ENCODE results near the gene PHOSPHO2.

DNA sequence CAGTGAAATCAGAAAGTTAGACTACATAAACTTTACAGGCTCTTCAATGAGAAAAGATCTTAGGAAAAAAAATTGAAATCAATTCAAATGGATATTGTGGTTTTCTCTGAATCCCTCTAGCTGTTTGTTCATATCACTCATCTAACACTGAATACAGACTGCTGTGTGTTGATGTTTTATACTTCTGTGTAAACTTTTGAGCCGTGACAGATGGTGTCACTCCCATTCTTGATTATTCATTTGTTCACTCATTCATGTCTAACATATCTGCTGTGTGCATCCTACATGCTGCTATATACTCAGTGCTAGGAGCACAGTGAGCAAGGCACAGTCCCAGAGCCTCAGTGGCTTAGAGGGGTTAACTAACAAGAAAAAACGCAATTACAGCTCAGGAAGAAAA, 52.0 kb downstream of the PHOSPHO2 start:
- TF ChIP-seq EZH2phosphoT487 (IDR thresholded peaks at IDR 0.05) (no peak), EZH2 (IDR thresholded peaks at IDR 0.05) (no peak)
- TF ChIP-seq, protein P1, sequence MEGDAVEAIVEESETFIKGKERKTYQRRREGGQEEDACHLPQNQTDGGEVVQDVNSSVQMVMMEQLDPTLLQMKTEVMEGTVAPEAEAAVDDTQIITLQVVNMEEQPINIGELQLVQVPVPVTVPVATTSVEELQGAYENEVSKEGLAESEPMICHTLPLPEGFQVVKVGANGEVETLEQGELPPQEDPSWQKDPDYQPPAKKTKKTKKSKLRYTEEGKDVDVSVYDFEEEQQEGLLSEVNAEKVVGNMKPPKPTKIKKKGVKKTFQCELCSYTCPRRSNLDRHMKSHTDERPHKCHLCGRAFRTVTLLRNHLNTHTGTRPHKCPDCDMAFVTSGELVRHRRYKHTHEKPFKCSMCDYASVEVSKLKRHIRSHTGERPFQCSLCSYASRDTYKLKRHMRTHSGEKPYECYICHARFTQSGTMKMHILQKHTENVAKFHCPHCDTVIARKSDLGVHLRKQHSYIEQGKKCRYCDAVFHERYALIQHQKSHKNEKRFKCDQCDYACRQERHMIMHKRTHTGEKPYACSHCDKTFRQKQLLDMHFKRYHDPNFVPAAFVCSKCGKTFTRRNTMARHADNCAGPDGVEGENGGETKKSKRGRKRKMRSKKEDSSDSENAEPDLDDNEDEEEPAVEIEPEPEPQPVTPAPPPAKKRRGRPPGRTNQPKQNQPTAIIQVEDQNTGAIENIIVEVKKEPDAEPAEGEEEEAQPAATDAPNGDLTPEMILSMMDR (IDR thresholded peaks at IDR 0.05) = no peak

All from neural progenitor cell (in vitro differentiated cells).